ENCODE results near the gene PRTG. TPM values are rescaled to one million over a fixed set of nuclear protein-coding genes. Genes with fewer than 3 reads are reported as not detected.

PRTG gene
- total and polyA plus RNA-seq, 2 experiments from 2014 or later = 0.63 to 3.4 TPM

DNA sequence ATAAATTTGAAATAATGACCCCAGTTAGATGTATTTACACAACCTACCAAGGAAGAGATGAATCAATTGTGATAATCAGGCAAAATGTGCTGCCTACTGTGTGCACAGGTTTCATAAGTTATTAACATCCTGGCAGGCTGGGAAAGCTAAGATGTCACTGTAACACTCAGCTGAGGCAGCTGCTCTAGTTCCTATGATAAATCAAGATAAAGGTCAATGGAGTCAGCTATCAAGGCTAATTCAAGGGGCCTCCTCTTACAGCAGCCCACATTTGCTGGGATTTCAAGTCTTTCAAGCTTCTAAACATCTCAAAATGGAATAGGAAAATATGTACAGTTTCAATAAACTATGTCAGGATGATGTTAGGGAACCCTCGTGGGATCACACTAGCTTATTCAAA, 84.1 kb downstream of the PRTG start:
- Histone ChIP-seq H3K4me2 (no peak overlapping the region), H3K4me3 (no peak overlapping the region), H3K4me1 (ENCODE audit: insufficient read depth) (peaks cover 38% of the 10 kb centered on the region), H2AFZ (no peak overlapping the region), H3K36me3 (ENCODE audit: insufficient read depth) (no peaks in the 10 kb centered on the region), H4K20me1 (replicated peaks; ENCODE audit: insufficient read depth) (no peaks in the 10 kb centered on the region), H3K27me3 (ENCODE audit: insufficient read depth) (no peaks in the 10 kb centered on the region), H3K27ac (ENCODE audit: low read depth) (no peak overlapping the region), H3F3A (replicated peaks; ENCODE audit: low read depth) (no peaks in the 10 kb centered on the region), H3K9me2 (ENCODE audit: insufficient read depth) (no peaks in the 10 kb centered on the region), H3K79me2 (replicated peaks; ENCODE audit: insufficient read depth) (no peaks in the 10 kb centered on the region)
- TF ChIP-seq EZH2phosphoT487 (IDR thresholded peaks at IDR 0.05; ENCODE audit: unreplicated experiment) (no peak), JUNB (IDR thresholded peaks at IDR 0.05; ENCODE audit: unreplicated experiment) (no peak), CREB1 (CRISPR knock-in tag; IDR thresholded peaks at IDR 0.05; ENCODE audit: low read depth) (no peak), POLR2AphosphoS5 (IDR thresholded peaks at IDR 0.05; ENCODE audit: low read depth) (no peak), NANOG (IDR thresholded peaks at IDR 0.05; ENCODE audit: borderline replicate concordance) (no peak)
- peaks cover 39% of the 10 kb centered on the region for H3K4me1 Mint-ChIP-seq
- no peaks in the 10 kb centered on the region for H3K36me3 Mint-ChIP-seq (ENCODE audit: low read depth)
- peaks cover 8% of the 10 kb centered on the region for H3K27me3 Mint-ChIP-seq (ENCODE audit: insufficient read depth, low read depth, poor library complexity)
- H3K27ac Mint-ChIP-seq = no peak overlapping the region
- ATAC-seq (no peak), DNase-seq (ENCODE audit: low spot score) (no peak)
- H3K4me3 Mint-ChIP-seq = no peak overlapping the region
- no peaks in the 10 kb centered on the region for H3K9me3 Mint-ChIP-seq

- Mint-ChIP-seq H3K4me1 (peaks cover 33% of the 10 kb centered on the region), H3K4me3 (no peak overlapping the region), H3K27ac (no peak overlapping the region), H3K27me3 (ENCODE audit: insufficient read depth, low read depth, poor library complexity) (peaks cover 7% of the 10 kb centered on the region), H3K36me3 (ENCODE audit: low read depth) (no peaks in the 10 kb centered on the region), H3K9me3 (no peaks in the 10 kb centered on the region)
- no peak overlapping the region for H3K4me2 ChIP-seq
- H3K27ac ChIP-seq (ENCODE audit: low read depth) = no peak overlapping the region
- no peaks in the 10 kb centered on the region for H3K27me3 ChIP-seq (ENCODE audit: insufficient read depth)
- H4K20me1 ChIP-seq (replicated peaks; ENCODE audit: insufficient read depth) = no peaks in the 10 kb centered on the region
- peaks cover 19% of the 10 kb centered on the region for H3K4me1 ChIP-seq (ENCODE audit: insufficient read depth)
- DNase-seq (ENCODE audit: low spot score) = no peak
- H2AFZ ChIP-seq = no peak overlapping the region
- H3F3A ChIP-seq (replicated peaks; ENCODE audit: low read depth) = no peaks in the 10 kb centered on the region
- no peak overlapping the region for H3K4me3 ChIP-seq
- no peak for ATAC-seq
- no peaks in the 10 kb centered on the region for H3K79me2 ChIP-seq (replicated peaks; ENCODE audit: insufficient read depth)
- no peaks in the 10 kb centered on the region for H3K9me2 ChIP-seq (ENCODE audit: insufficient read depth)
- H3K36me3 ChIP-seq (ENCODE audit: insufficient read depth) = no peaks in the 10 kb centered on the region
- TF ChIP-seq ZNF114 (CRISPR knock-in tag; IDR thresholded peaks at IDR 0.05) (no peak), STAT1 (IDR thresholded peaks at IDR 0.05; ENCODE audit: unreplicated experiment) (no peak), JUNB (IDR thresholded peaks at IDR 0.05; ENCODE audit: unreplicated experiment) (no peak), EZH2phosphoT487 (IDR thresholded peaks at IDR 0.05; ENCODE audit: unreplicated experiment) (no peak), ZNF331 (CRISPR knock-in tag; IDR thresholded peaks at IDR 0.05; ENCODE audit: low read depth) (no peak), ETS1 (IDR thresholded peaks at IDR 0.05) (no peak), REST (IDR thresholded peaks at IDR 0.05; ENCODE audit: unreplicated experiment) (no peak), POLR2AphosphoS5 (IDR thresholded peaks at IDR 0.05; ENCODE audit: low read depth) (no peak), EZH2 (IDR thresholded peaks at IDR 0.05; ENCODE audit: low read depth, unreplicated experiment) (no peak)
- TF ChIP-seq, protein P1, sequence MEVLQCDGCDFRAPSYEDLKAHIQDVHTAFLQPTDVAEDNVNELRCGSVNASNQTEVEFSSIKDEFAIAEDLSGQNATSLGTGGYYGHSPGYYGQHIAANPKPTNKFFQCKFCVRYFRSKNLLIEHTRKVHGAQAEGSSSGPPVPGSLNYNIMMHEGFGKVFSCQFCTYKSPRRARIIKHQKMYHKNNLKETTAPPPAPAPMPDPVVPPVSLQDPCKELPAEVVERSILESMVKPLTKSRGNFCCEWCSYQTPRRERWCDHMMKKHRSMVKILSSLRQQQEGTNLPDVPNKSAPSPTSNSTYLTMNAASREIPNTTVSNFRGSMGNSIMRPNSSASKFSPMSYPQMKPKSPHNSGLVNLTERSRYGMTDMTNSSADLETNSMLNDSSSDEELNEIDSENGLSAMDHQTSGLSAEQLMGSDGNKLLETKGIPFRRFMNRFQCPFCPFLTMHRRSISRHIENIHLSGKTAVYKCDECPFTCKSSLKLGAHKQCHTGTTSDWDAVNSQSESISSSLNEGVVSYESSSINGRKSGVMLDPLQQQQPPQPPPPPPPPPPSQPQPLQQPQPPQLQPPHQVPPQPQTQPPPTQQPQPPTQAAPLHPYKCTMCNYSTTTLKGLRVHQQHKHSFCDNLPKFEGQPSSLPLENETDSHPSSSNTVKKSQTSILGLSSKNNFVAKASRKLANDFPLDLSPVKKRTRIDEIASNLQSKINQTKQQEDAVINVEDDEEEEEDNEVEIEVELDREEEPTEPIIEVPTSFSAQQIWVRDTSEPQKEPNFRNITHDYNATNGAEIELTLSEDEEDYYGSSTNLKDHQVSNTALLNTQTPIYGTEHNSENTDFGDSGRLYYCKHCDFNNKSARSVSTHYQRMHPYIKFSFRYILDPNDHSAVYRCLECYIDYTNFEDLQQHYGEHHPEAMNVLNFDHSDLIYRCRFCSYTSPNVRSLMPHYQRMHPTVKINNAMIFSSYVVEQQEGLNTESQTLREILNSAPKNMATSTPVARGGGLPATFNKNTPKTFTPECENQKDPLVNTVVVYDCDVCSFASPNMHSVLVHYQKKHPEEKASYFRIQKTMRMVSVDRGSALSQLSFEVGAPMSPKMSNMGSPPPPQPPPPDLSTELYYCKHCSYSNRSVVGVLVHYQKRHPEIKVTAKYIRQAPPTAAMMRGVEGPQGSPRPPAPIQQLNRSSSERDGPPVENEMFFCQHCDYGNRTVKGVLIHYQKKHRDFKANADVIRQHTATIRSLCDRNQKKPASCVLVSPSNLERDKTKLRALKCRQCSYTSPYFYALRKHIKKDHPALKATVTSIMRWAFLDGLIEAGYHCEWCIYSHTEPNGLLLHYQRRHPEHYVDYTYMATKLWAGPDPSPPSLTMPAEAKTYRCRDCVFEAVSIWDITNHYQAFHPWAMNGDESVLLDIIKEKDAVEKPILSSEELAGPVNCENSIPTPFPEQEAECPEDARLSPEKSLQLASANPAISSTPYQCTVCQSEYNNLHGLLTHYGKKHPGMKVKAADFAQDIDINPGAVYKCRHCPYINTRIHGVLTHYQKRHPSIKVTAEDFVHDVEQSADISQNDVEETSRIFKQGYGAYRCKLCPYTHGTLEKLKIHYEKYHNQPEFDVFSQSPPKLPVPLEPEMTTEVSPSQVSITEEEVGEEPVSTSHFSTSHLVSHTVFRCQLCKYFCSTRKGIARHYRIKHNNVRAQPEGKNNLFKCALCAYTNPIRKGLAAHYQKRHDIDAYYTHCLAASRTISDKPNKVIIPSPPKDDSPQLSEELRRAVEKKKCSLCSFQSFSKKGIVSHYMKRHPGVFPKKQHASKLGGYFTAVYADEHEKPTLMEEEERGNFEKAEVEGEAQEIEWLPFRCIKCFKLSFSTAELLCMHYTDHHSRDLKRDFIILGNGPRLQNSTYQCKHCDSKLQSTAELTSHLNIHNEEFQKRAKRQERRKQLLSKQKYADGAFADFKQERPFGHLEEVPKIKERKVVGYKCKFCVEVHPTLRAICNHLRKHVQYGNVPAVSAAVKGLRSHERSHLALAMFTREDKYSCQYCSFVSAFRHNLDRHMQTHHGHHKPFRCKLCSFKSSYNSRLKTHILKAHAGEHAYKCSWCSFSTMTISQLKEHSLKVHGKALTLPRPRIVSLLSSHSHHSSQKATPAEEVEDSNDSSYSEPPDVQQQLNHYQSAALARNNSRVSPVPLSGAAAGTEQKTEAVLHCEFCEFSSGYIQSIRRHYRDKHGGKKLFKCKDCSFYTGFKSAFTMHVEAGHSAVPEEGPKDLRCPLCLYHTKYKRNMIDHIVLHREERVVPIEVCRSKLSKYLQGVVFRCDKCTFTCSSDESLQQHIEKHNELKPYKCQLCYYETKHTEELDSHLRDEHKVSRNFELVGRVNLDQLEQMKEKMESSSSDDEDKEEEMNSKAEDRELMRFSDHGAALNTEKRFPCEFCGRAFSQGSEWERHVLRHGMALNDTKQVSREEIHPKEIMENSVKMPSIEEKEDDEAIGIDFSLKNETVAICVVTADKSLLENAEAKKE (CRISPR knock-in tag; IDR thresholded peaks at IDR 0.05) = no peak
Measured at GRCh38 chr15:55654561-55655031, 88.4 kb downstream of the PRTG start.

Data from GM23338 (cell line).